HEK293T (cell line): ENCODE results near the gene DENND2D.

Experiments used
- ARNT ChIP-seq: fragments of 450-650 bp; IDR thresholded peaks from 2 replicates; pipeline ENCODE4 v1.6.1; 2017; ENCODE audit warnings: mild to moderate bottlenecking
- BHLHE40 ChIP-seq: fragments of 450-650 bp; IDR thresholded peaks from 2 replicates; pipeline ENCODE4 v1.6.1; 2016; ENCODE audit warnings: mild to moderate bottlenecking, moderate library complexity, borderline replicate concordance
- ELF4 ChIP-seq: fragments of 450-650 bp; IDR thresholded peaks from 2 replicates; pipeline ENCODE4 v1.6.1; 2017; ENCODE audit warnings: antibody characterized with exemption
- FOXA1 ChIP-seq: fragments of 450-650 bp; IDR thresholded peaks from 2 replicates; pipeline ENCODE4 v1.6.1; 2016; ENCODE audit warnings: mild to moderate bottlenecking
- FOXK2 ChIP-seq: fragments of 450-650 bp; IDR thresholded peaks from 2 replicates; pipeline ENCODE4 v1.6.1; 2016; ENCODE audit warnings: mild to moderate bottlenecking
- HDGF ChIP-seq: fragments of 450-650 bp; IDR thresholded peaks from 2 replicates; pipeline ENCODE4 v1.6.1; 2017; ENCODE audit warnings: antibody characterized with exemption, borderline replicate concordance
- LEF1 ChIP-seq: fragments of 450-650 bp; IDR thresholded peaks from 2 replicates; pipeline ENCODE4 v1.6.1; 2017; ENCODE audit warnings: mild to moderate bottlenecking, borderline replicate concordance
- SP1 ChIP-seq: fragments of 450-650 bp; IDR thresholded peaks from 2 replicates; pipeline ENCODE4 v1.6.1; 2017
- SUZ12 ChIP-seq: fragments of 450-650 bp; IDR thresholded peaks from 2 replicates; pipeline ENCODE4 v1.6.1; 2016; ENCODE audit warnings: mild to moderate bottlenecking
- TARDBP ChIP-seq: fragments of 450-650 bp; IDR thresholded peaks from 2 replicates; pipeline ENCODE4 v1.6.1; 2016

DNA sequence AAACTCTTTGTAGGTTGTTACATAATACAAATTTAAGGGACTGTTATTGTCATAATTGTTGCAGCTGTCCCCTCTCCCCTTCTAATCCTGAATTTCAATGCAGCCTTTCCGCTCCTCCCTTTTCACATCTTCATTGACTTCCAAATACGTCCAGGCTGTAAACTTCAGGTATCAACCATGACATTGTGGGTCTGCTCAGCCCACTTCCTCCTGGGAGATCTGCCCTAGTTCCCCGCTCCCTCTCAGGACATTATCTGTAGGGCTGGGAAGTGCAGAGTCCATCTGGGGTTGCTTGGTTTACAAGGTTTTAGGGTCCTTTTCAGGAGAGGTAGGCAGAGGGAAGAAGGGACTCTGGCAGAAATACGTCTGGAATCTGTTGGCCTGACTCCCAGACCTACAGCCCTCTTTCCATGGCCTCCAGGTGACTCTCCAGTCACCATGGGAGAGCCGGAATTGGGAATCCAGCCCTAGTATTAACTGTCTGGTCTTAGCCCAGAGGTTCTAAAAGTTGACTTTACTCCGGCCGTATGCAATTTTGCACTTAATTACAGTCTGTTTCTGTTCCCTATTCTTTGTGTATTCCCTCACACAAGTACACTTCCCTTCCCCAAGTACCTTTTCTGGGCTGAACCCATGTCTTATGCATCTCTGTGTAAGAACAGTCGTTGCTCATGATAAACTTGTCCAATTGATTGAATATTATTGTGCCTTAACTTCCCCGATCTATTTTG lies 4.7 kb upstream of the DENND2D start:
- TF ChIP-seq FOXK2 = no peak
- TF ChIP-seq FOXA1 = no peak
- no peak for TF ChIP-seq BHLHE40
- no peak for TF ChIP-seq SUZ12
- no peak for TF ChIP-seq SP1
- TF ChIP-seq HDGF = no peak
- TF ChIP-seq ELF4 = no peak
- TF ChIP-seq LEF1 = no peak
- TF ChIP-seq ARNT = no peak
- TF ChIP-seq TARDBP = no peak
